Astrocyte of the spinal cord (primary cell): Measurements from ENCODE around the gene SDCCAG8.

Source experiments
- DNase-seq: peaks from one replicate; pipeline ENCODE4 v3.0.0; 2011; ENCODE audit warnings: low read depth, low spot score
- H3K4me3 ChIP-seq: 2 replicates; pipeline ENCODE4 v1.5.1; 2011; ENCODE audit warnings: low read depth, mild to moderate bottlenecking, low read length, moderate library complexity
- CTCF ChIP-seq: IDR thresholded peaks from 2 replicates; pipeline ENCODE4 v1.5.1; 2012; ENCODE audit warnings: low read depth, mild to moderate bottlenecking, low read length, inconsistent platforms
- in situ Hi-C: cut with HindIII; loops from 2 replicates; pipeline ENCODE4 v1.10.0; 2017; ENCODE audit warnings: low sequenced_read_pairs

The SDCCAG8 gene

GRCh38 chr1:243402868-243403267 lies 147.0 kb downstream of the SDCCAG8 start:
- in situ Hi-C loops = no loop called here
- no peak overlapping the region for H3K4me3 ChIP-seq
- no peak for TF ChIP-seq CTCF
- DNase-seq = no peak

DNA sequence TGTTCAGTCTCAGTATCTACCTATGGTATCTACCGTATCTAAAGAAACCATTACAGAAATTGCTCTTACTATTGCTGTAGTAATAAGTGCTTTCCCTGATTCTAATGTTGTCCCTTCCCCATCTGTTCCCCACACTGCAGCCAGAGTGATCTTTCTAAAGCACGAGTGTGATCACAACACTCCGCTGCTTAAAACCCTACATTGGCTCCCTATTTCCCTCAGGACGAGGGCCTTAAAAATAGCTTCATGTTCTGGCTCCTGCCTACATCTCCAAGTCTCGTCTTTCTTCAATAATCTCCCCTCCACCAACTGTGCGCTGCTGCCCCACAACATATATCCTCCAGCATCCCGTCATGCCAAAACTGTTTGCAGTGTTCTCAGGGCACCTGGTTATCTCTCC lies 150.6 kb downstream of the SDCCAG8 start:
- no peak for DNase-seq
- TF ChIP-seq CTCF = no peak
- in situ Hi-C loops = no loop called here

GRCh38 chr1:243407284-243408018 lies 151.6 kb downstream of the SDCCAG8 start:
- in situ Hi-C loops = no loop called here
- no peak overlapping the region for H3K4me3 ChIP-seq
- no peak for TF ChIP-seq CTCF
- peak; percentile 53 for DNase-seq

More for the DNA sequence above, 150.6 kb downstream of the SDCCAG8 start:
- no peak overlapping the region for H3K4me3 ChIP-seq

- in situ Hi-C loops = no loop called here
- no peak for TF ChIP-seq CTCF
- no peak for DNase-seq
- H3K4me3 ChIP-seq = no peak overlapping the region
These were observed 152.6 kb downstream of the SDCCAG8 start for GRCh38 chr1:243408479-243408878.

GRCh38 chr1:243409284-243409683 lies 153.4 kb downstream of the SDCCAG8 start:
- no peak for DNase-seq
- TF ChIP-seq CTCF = peak; percentile 32
- in situ Hi-C loops = no loop called here
- H3K4me3 ChIP-seq = no peak overlapping the region

DNA sequence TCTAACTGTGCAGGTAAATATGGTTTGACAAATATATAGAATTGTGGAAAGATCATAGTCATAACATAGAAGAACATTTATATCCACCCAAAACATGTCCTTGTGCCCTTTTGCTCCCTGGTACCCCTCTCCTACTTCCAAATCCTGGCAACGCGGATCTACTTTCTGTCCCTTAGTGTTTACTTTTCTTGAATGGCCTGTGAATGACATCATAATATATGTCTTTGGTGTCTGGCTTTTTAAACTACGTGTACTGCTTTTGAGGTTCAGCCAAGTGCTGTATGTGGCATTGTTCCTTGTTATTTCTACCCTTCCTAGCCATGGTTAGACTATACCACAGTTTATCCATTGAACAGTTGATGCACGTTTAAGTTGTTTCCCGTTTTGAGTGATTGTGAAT lies 155.6 kb downstream of the SDCCAG8 start:
- H3K4me3 ChIP-seq = no peak overlapping the region
- no peak for DNase-seq
- TF ChIP-seq CTCF = no peak
- in situ Hi-C loops = no loop called here
